Breast epithelium (tissue), 3 donors: Measurements from ENCODE around the gene SLIT1.

Experiments used
- CTCF ChIP-seq, 3 donors: fragments of 450-650 bp; IDR thresholded peaks; one replicate each; pipeline ENCODE4 v1.5.1; 2016 to 2017; ENCODE audit warnings: antibody characterized with exemption in 3 of 3, mild to moderate bottlenecking in 3 of 3, moderate library complexity in 3 of 3
- POLR2A ChIP-seq: fragments of 450-650 bp; IDR thresholded peaks from one replicate; pipeline ENCODE4 v1.6.1; 2016; ENCODE audit warnings: antibody characterized with exemption, mild to moderate bottlenecking, moderate library complexity

GRCh38 chr10:97022616-97023015 lies 163.1 kb downstream of the SLIT1 start:
- TF ChIP-seq POLR2A (no peak), CTCF (IDR thresholded peaks at IDR 0.05) (no peak)
